CD4-positive, CD25-positive, alpha-beta regulatory T cell (primary cell): ENCODE measurements around the gene WDFY4. TPM values are rescaled to one million over a fixed set of nuclear protein-coding genes. Genes with fewer than 3 reads are reported as not detected.

Experiments
- ATAC-seq, 2 donors: fragments of 150-1000 bp; cut with Tn5 transposase; one replicate each; pipeline ENCODE4 v1.10.0; 2021; ENCODE audit warnings: low read depth in 2 of 2, moderate number of reproducible peaks in 2 of 2, moderate library complexity in 1 of 2
- DNase-seq, 3 donors: peaks; one replicate each; pipeline versions ENCODE4 v3.0.0 to v3.0.0-alpha.2; 2012 to 2022; ENCODE audit warnings: mixed read lengths in 1 of 3
- H3K27ac ChIP-seq: one replicate; pipeline ENCODE4 v1.7.0; 2013; ENCODE audit warnings: mild to moderate bottlenecking, low read length; ENCODE audit not compliant: insufficient read depth, poor library complexity, severe bottlenecking
- H3K27me3 ChIP-seq: one replicate; pipeline ENCODE4 v1.7.0; 2013; ENCODE audit warnings: low read length; ENCODE audit not compliant: control insufficient read depth, insufficient read depth
- H3K36me3 ChIP-seq: one replicate; pipeline ENCODE4 v1.7.0; 2013; ENCODE audit warnings: mild to moderate bottlenecking, low read length, moderate library complexity; ENCODE audit not compliant: control insufficient read depth, insufficient read depth
- H3K4me1 ChIP-seq: 2 replicates; pipeline ENCODE4 v1.7.0; 2013; ENCODE audit warnings: mild to moderate bottlenecking, low read length; ENCODE audit not compliant: insufficient read depth, control insufficient read depth, poor library complexity, severe bottlenecking
- H3K4me3 ChIP-seq: one replicate; pipeline ENCODE4 v1.7.0; 2013; ENCODE audit warnings: low read depth, mild to moderate bottlenecking, low read length, moderate library complexity
- H3K9me3 ChIP-seq, 2 experiments: 1 replicate in 1 of 2; 2 replicates in 1 of 2; pipeline ENCODE4 v1.7.0; 2013; ENCODE audit warnings: low read length in 2 of 2, mild to moderate bottlenecking in 1 of 2, moderate library complexity in 1 of 2; ENCODE audit not compliant: control insufficient read depth in 2 of 2
- H3K27ac Mint-ChIP-seq, 3 donors: one replicate each; pipeline ENCODE4 v1.8.0; 2020 to 2022; ENCODE audit warnings: mild to moderate bottlenecking in 3 of 3, mixed read lengths in 3 of 3, moderate library complexity in 2 of 3
- H3K27me3 Mint-ChIP-seq: one replicate; pipeline ENCODE4 v1.8.0; 2022; ENCODE audit warnings: mild to moderate bottlenecking, mixed read lengths
- H3K36me3 Mint-ChIP-seq: one replicate; pipeline ENCODE4 v1.8.0; 2020; ENCODE audit warnings: mixed read lengths
- H3K4me1 Mint-ChIP-seq, 4 donors: one replicate each; pipeline ENCODE4 v1.8.0; 2020 to 2022; ENCODE audit warnings: mixed read lengths in 4 of 4, mild to moderate bottlenecking in 1 of 4
- H3K4me3 Mint-ChIP-seq, 4 donors: one replicate each; pipeline ENCODE4 v1.8.0; 2020 to 2022; ENCODE audit warnings: mild to moderate bottlenecking in 4 of 4, mixed read lengths in 4 of 4, moderate library complexity in 3 of 4
- H3K9me3 Mint-ChIP-seq, 7 donors: one replicate each; pipeline ENCODE4 v1.8.0; 2020 to 2022; ENCODE audit warnings: mixed read lengths in 7 of 7, mild to moderate bottlenecking in 3 of 7, moderate library complexity in 2 of 7
- polyA plus RNA-seq, 4 donors: library from polyadenylated mRNA; unstranded; fragments of 300-500 nt; fragmentation: Illumina TruSeq; gene quantifications; one replicate each; pipeline ENCODE4 v1.2.3, GENCODE V29; 2021
- total RNA-seq: library from RNA; stranded (reverse); gene quantifications from one replicate; pipeline ENCODE4 v1.2.3, GENCODE V29; 2022

Gene WDFY4
- total and polyA plus RNA-seq, 5 donors from 2014 or later = 0.15 to 0.57 (median 0.34) TPM

DNA sequence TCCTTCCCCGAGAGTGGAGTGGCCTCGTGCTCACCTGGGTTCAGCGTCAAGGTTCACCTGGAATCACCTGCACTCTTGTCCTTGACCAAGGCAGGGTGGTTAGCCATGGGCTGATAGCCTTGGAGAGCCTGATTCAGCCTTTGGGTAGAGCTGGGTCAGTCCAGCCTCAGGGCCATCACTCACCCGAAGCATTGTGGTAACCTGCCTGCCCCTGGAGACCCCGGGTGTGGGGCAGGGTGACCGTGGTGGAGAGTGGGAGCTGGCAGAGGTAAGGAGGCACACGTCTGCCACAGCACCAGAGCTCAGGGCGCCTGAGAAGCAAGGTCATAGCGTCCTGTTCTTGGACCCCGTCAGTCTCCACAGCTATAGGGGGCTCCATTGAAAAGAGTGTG is 27.8 kb upstream of the WDFY4 start:
- H3K27ac Mint-ChIP-seq = no peak overlapping the region
- no peak overlapping the region for H3K4me3 ChIP-seq

DNA sequence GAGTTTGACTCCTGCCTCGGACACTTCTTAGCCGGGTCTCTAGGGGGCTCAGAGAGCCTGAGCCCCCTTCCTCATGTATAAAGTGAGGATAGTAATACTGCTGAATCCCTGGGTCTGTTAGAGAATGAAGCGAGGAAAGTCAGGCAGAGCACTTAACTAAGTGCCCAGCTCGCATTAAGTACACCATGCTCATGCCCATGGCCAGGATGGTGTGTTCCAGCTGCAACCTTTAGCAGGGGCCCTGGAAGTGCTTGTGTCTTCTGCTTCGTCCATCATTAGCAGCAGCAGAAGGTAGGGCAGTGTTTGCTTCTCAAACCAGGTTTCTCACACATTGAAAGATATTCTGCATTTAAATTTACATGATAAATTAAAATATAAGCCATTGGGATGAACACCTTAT is 27.3 kb upstream of the WDFY4 start:
- Histone ChIP-seq H3K27me3 (peaks cover 4% of the 10 kb centered on the region), H3K27ac (no peak overlapping the region), H3K36me3 (no peaks in the 10 kb centered on the region), H3K9me3 (no peaks in the 10 kb centered on the region), H3K4me1 (peaks cover 15% of the 10 kb centered on the region), H3K4me3 (no peak overlapping the region)
- Mint-ChIP-seq H3K9me3 (peaks cover 0 to 1% (median 0%) of the 10 kb centered on the region in 7 donors), H3K27ac (no peak overlapping the region), H3K36me3 (no peaks in the 10 kb centered on the region), H3K4me3 (no peak overlapping the region), H3K27me3 (peaks cover 10% of the 10 kb centered on the region), H3K4me1 (peaks cover 2 to 21% (median 5%) of the 10 kb centered on the region in 4 donors)
- DNase-seq (no peak), ATAC-seq (no peak)

More for the DNA sequence above, 27.8 kb upstream of the WDFY4 start:
- Mint-ChIP-seq H3K27me3 (peaks cover 11% of the 10 kb centered on the region), H3K4me3 (peak overlapping the region in 3 of 4 donors; percentile 55 to 90 (median 85)), H3K9me3 (peaks cover 0 to 1% (median 0%) of the 10 kb centered on the region in 7 donors), H3K36me3 (no peaks in the 10 kb centered on the region), H3K4me1 (peaks cover 2 to 21% (median 5%) of the 10 kb centered on the region in 4 donors)
- H3K27ac ChIP-seq = no peak overlapping the region
- H3K27me3 ChIP-seq = peaks cover 4% of the 10 kb centered on the region
- H3K4me1 ChIP-seq = peaks cover 15% of the 10 kb centered on the region
- H3K9me3 ChIP-seq = no peaks in the 10 kb centered on the region
- ATAC-seq (no peak), DNase-seq (no peak)
- no peaks in the 10 kb centered on the region for H3K36me3 ChIP-seq

DNA sequence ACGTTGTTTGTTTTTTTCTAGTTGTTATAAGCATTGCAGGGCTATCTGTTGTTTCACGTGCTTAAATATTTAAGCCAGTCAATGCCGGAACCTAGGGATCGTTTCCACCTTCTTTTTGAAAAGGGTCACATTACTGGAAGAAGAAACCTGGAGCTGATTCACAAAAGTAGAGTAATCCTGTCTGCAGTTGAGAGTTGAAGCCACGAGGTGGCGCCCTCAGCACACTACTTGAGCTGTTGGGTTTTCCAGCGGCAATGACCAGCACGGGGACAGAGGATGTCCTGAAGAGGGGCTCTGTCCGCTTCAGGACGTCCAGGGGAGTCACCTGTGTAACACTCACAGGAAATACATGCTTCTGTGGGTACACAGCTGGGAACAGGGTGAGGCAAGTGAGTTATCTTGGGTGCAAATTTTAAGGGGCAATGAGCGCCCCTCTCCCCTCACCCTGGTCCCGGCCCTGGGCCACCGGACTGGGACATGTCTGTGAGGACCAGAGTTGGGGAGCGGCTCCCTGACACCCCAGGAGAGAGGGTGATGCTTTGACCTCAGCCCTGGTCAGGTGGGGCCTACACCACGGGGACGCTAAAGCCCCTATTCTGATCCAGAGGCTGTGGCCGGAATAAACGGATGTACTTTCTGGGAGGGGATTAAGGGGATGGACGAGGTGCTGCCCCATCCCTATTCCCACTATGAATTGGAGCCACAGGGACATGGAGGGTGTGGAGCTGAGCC is 26.3 kb upstream of the WDFY4 start:
- Histone ChIP-seq H3K4me3 (no peak overlapping the region), H3K27me3 (peaks cover 2% of the 10 kb centered on the region), H3K27ac (no peak overlapping the region), H3K9me3 (no peaks in the 10 kb centered on the region), H3K4me1 (peaks cover 15% of the 10 kb centered on the region), H3K36me3 (no peaks in the 10 kb centered on the region)
- peaks cover 10% of the 10 kb centered on the region for H3K27me3 Mint-ChIP-seq
- DNase-seq (peak in 2 of 3 donors; percentile 32 to 63), ATAC-seq (no peak)
- no peak overlapping the region for H3K27ac Mint-ChIP-seq
- H3K9me3 Mint-ChIP-seq = peaks cover 0 to 1% (median 0%) of the 10 kb centered on the region in 7 donors
- no peak overlapping the region for H3K4me3 Mint-ChIP-seq
- no peaks in the 10 kb centered on the region for H3K36me3 Mint-ChIP-seq
- H3K4me1 Mint-ChIP-seq = peaks cover 2 to 21% (median 5%) of the 10 kb centered on the region in 4 donors

DNA sequence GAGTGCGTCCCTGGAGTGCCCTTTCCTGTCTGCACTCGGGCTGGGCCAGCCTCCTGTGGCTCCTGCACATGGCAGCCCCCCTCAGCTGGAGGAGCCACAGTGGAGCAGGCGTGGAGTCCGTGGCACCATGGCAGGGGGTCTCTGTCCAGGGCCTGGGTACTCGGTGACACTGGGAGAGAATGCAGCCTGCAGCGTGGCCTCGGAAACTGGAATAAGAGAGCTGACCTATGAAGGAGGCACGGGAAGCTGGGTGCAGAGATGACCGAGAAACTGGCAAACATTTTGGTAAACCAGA is 25.8 kb upstream of the WDFY4 start:
- H3K36me3 Mint-ChIP-seq = no peaks in the 10 kb centered on the region
- peak overlapping the region in 1 of 3 donors; percentile 90 for H3K27ac Mint-ChIP-seq
- Histone ChIP-seq H3K4me1 (peaks cover 15% of the 10 kb centered on the region), H3K9me3 (no peaks in the 10 kb centered on the region), H3K27me3 (peaks cover 2% of the 10 kb centered on the region), H3K36me3 (no peaks in the 10 kb centered on the region), H3K4me3 (no peak overlapping the region), H3K27ac (no peak overlapping the region)
- peaks cover 0 to 1% (median 0%) of the 10 kb centered on the region in 7 donors for H3K9me3 Mint-ChIP-seq
- H3K27me3 Mint-ChIP-seq = peaks cover 10% of the 10 kb centered on the region
- H3K4me1 Mint-ChIP-seq = peaks cover 2 to 21% (median 5%) of the 10 kb centered on the region in 4 donors
- no peak for ATAC-seq
- no peak for DNase-seq
- no peak overlapping the region for H3K4me3 Mint-ChIP-seq

DNA sequence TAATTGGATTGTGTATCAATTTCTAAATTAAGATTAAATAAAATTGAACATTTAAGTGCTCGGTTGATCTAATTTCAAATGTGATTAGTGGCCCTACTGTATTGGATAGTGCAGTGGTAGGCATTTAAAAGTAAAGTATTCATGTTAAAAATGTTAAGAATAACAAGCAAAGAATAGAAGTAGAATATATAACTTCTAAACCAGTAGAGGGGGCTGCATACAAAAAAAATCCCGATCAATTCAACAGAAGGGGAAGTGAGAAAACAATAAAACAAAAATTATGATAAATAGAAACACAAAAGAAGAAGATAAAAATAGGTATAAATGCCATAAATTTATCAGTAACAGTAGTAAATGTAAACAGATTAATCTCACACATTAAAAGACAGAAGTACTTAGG is 24.9 kb upstream of the WDFY4 start:
- ATAC-seq = no peak
- Histone ChIP-seq H3K27me3 (peaks cover 2% of the 10 kb centered on the region), H3K9me3 (no peaks in the 10 kb centered on the region)

DNA sequence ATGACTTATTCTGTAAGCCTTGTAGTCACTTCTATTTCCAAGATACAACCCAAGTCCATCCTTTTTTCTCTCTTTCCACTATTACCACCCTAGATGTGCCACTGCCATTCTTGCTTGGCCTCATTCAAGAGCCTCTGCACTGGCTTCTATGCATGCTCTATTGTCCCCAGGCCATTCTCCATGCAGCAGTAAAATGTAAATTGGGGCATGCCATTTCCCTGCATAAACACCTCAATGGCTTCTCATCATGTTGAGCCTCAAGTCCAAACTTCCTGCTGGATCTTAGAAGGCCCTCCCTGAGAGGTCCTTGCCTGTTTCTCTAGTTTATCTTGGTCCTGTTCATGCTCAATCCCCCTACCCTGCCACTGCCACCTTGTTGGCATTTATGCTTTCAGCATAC is 23.2 kb upstream of the WDFY4 start:
- no peaks in the 10 kb centered on the region for H3K36me3 Mint-ChIP-seq
- H3K4me1 Mint-ChIP-seq = peaks cover under 1 to 12% (median 4%) of the 10 kb centered on the region in 4 donors
- Histone ChIP-seq H3K27ac (no peak overlapping the region), H3K4me3 (no peak overlapping the region), H3K4me1 (peaks cover 4% of the 10 kb centered on the region), H3K36me3 (no peaks in the 10 kb centered on the region), H3K27me3 (no peaks in the 10 kb centered on the region), H3K9me3 (no peaks in the 10 kb centered on the region)
- ATAC-seq = no peak
- no peak overlapping the region for H3K4me3 Mint-ChIP-seq
- peaks cover 10% of the 10 kb centered on the region for H3K27me3 Mint-ChIP-seq
- H3K9me3 Mint-ChIP-seq = peaks cover 0 to 6% (median 0%) of the 10 kb centered on the region in 7 donors
- no peak for DNase-seq
- peak overlapping the region in 1 of 3 donors; percentile 70 for H3K27ac Mint-ChIP-seq

More for the DNA sequence above, 24.9 kb upstream of the WDFY4 start:
- Mint-ChIP-seq H3K27ac (peak overlapping the region in 1 of 3 donors; percentile 20), H3K36me3 (no peaks in the 10 kb centered on the region), H3K4me3 (peak overlapping the region in 1 of 4 donors; percentile 57), H3K9me3 (peaks cover 0 to 1% (median 0%) of the 10 kb centered on the region in 7 donors), H3K4me1 (peaks cover 2 to 18% (median 5%) of the 10 kb centered on the region in 4 donors), H3K27me3 (peaks cover 10% of the 10 kb centered on the region)
- Histone ChIP-seq H3K4me1 (peaks cover 15% of the 10 kb centered on the region), H3K36me3 (no peaks in the 10 kb centered on the region), H3K4me3 (no peak overlapping the region), H3K27ac (no peak overlapping the region)
- peak in 1 of 3 donors; percentile 39 for DNase-seq

DNA sequence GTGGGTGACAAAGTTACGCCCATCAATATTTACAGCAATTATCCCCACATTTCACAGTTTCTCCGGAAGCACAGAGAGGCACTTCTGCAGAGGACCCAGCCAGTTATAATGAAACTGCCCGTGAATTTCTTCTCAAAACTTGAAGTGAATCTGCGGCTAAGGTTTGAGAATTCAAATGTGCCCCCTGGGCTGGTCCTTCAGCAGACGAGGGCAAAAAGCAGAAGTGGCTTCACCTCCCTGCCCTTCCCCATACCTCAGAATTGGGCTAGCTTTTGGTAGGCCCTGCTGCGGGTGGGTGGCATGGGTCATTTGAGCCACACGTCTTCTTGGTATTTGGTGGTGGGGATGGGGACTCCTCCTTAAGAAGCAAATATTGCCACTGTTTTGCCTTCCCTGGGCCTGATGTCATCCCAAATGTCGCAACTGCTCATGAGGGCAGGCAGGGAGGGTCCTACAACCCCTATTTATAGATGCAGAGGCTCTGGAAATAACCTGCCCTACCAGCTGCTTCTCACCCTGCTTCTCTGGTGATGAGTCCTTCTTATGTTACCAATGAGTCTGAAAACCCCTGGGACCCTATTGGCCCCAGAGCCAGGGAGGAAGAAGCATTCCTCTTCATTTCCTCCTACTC is 16.6 kb upstream of the WDFY4 start:
- no peaks in the 10 kb centered on the region for H3K4me1 ChIP-seq
- no peak for DNase-seq
- H3K36me3 ChIP-seq = no peaks in the 10 kb centered on the region
- no peak overlapping the region for H3K27ac ChIP-seq
- Mint-ChIP-seq H3K27me3 (no peaks in the 10 kb centered on the region), H3K4me3 (no peak overlapping the region), H3K4me1 (no peaks in the 10 kb centered on the region), H3K27ac (no peak overlapping the region), H3K36me3 (no peaks in the 10 kb centered on the region), H3K9me3 (peaks cover 0 to 6% (median 0%) of the 10 kb centered on the region in 7 donors)
- no peaks in the 10 kb centered on the region for H3K9me3 ChIP-seq
- H3K4me3 ChIP-seq = no peak overlapping the region
- peak; percentile 45 to 57 for ATAC-seq
- H3K27me3 ChIP-seq = no peaks in the 10 kb centered on the region
